Glutamatergic neuron (in vitro differentiated cells): Measurements from ENCODE around the gene MRPL53. TPM values are rescaled to one million over a fixed set of nuclear protein-coding genes. Genes with fewer than 3 reads are reported as not detected.

Source experiments
- DNase-seq: peaks from one replicate; pipeline ENCODE4 v3.0.0; 2022
- H3K27ac Mint-ChIP-seq: one replicate; pipeline ENCODE4 v1.8.0; 2020; ENCODE audit warnings: mild to moderate bottlenecking, mixed read lengths, inconsistent platforms; ENCODE audit not compliant: unreplicated experiment
- H3K27me3 Mint-ChIP-seq: one replicate; pipeline ENCODE4 v1.8.0; 2020; ENCODE audit warnings: mild to moderate bottlenecking, moderate library complexity, mixed read lengths, inconsistent platforms; ENCODE audit not compliant: unreplicated experiment
- H3K36me3 Mint-ChIP-seq: one replicate; pipeline ENCODE4 v1.8.0; 2020; ENCODE audit warnings: mild to moderate bottlenecking, mixed read lengths, inconsistent platforms; ENCODE audit not compliant: unreplicated experiment
- H3K4me1 Mint-ChIP-seq: one replicate; pipeline ENCODE4 v1.8.0; 2020; ENCODE audit warnings: mild to moderate bottlenecking, low read depth, mixed read lengths, inconsistent platforms; ENCODE audit not compliant: unreplicated experiment
- H3K4me3 Mint-ChIP-seq: one replicate; pipeline ENCODE4 v1.8.0; 2020; ENCODE audit warnings: mild to moderate bottlenecking, mixed read lengths, inconsistent platforms; ENCODE audit not compliant: unreplicated experiment
- H3K9me3 Mint-ChIP-seq: one replicate; pipeline ENCODE4 v1.8.0; 2020; ENCODE audit warnings: mild to moderate bottlenecking, moderate library complexity, mixed read lengths, inconsistent platforms; ENCODE audit not compliant: unreplicated experiment
- CTCF ChIP-seq: fragments of 200-600 bp; sonication (generic); IDR thresholded peaks from one replicate; pipeline ENCODE4 v1.5.0; 2021; ENCODE audit not compliant: partially characterized antibody, unreplicated experiment
- total RNA-seq: library from RNA; stranded (reverse); fragmentation: NEBNext Ultra II Directional; extraction: Animal tissue kit (Norgen Biotek cat#: 25700); gene quantifications from one replicate; pipeline ENCODE4 v1.2.1, GENCODE V29; 2021; ENCODE audit not compliant: unreplicated experiment

Gene MRPL53
- total RNA-seq, 1 donor from 2014 or later = 63.9 TPM

DNA sequence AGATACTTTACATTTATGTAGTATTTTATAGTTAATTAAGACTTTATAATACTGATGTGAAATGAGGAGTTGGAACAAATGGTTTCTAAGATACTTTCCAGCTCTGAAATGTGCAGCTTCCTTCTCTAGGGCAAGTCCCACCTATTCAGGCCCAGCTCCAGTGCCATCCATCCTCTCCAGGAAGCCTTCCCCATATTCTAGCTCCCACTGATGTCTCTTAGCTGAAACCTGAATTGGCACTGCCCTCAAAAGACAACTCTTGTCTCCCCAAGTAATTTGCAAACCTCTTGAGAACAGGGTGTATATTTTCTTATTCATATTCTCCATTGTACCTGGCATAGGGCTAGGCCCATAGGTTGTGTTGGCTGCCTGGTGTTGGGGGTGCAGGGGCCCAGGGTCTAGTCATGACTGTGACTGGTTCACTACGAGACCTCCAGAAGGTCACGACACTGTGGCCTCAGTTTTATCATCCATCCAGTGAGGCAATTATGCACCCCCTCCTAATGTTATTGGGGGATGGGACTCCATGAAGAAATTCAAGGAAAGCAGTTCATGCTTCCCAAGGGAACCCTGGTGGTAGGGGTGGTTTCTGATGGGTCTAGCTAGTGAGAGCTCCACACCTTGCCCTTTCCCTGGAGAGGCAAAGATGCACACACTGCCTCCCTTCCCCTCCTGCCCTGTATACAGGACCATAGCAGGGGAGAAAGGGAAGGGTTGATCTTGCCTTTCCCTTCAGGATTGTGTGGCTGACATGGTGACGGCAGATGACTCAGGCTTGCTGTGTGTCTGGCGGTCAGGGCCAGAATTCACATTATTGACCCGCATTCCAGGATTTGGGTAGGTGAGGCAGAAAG is 48.1 kb downstream of the MRPL53 start:
- no peak for TF ChIP-seq CTCF
- peak overlapping the region; percentile 79 for H3K27ac Mint-ChIP-seq
- peaks cover 8% of the 10 kb centered on the region for H3K27me3 Mint-ChIP-seq
- DNase-seq = no peak
- H3K4me3 Mint-ChIP-seq = no peak overlapping the region
- H3K4me1 Mint-ChIP-seq = peaks cover 3% of the 10 kb centered on the region
- H3K9me3 Mint-ChIP-seq = peaks cover 14% of the 10 kb centered on the region
- H3K36me3 Mint-ChIP-seq = no peaks in the 10 kb centered on the region

DNA sequence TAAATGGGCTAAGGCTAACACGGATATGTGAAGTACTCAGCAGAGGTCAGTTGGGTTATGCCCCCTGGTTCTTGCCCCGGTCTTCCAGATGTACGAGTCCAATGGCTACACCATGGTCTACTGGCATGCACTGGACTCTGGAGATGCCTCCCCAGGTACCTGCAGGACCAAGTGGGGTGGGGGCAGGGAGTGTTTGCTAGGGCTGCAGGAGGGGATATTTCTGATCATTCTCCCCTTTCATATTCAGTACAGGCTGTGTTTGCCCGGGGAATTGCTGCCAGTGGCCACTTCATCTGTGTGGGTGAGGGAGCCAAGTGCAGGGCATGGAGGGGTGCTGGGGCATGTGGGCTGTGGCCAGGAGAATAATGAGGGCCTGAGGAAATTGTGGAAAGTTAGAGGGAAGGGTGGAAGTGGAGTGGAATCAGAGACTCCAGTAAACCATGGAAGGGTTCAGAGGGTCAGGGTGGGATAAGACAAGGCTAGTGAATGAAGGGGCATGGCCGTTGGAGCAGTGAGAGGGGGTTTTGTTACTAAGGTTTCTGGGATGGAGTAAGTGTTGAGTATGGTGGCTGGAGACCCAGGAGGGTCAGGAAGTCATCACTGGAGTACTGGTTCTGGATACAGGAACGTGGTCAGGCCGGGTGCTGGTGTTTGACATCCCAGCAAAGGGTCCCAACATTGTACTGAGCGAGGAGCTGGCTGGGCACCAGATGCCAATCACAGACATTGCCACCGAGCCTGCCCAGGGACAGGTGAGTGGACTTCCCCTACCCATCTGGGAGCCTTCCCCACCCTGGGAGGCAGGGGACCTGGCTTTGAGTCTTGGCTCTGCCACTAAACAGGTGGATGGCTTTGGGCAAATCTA is 49.0 kb downstream of the MRPL53 start:
- TF ChIP-seq CTCF = no peak
- peak overlapping the region; percentile 9 for H3K27ac Mint-ChIP-seq

More for the DNA sequence above, 49.0 kb downstream of the MRPL53 start:
- peaks cover 14% of the 10 kb centered on the region for H3K9me3 Mint-ChIP-seq
- peaks cover 8% of the 10 kb centered on the region for H3K27me3 Mint-ChIP-seq
- H3K4me3 Mint-ChIP-seq = peak overlapping the region; percentile 100
- H3K4me1 Mint-ChIP-seq = peaks cover 3% of the 10 kb centered on the region
- no peaks in the 10 kb centered on the region for H3K36me3 Mint-ChIP-seq
- DNase-seq = no peak

Other genes starting within 250 kb of the MRPL53 start
- 8.2 TPM for gene SLC4A5, start 129.3 kb downstream of the MRPL53 start, total RNA-seq
- gene DCTN1, start 92.4 kb downstream of the MRPL53 start, total RNA-seq = 832 TPM
- gene C2orf81, start 51.1 kb downstream of the MRPL53 start, total RNA-seq = 3.7 TPM
- 29.5 TPM for gene WDR54, start 51.0 kb downstream of the MRPL53 start, total RNA-seq
- 88.7 TPM for gene RTKN, start 30.7 kb downstream of the MRPL53 start, total RNA-seq
- gene INO80B, start 17.6 kb downstream of the MRPL53 start, total RNA-seq = 18.5 TPM
- 109 TPM for gene WBP1, start 14.2 kb downstream of the MRPL53 start, total RNA-seq
- 50.9 TPM for gene MOGS, start 7.3 kb downstream of the MRPL53 start, total RNA-seq
- 28.0 TPM for gene CCDC142, start 10.3 kb upstream of the MRPL53 start, total RNA-seq
- 23.8 TPM for gene TTC31, start 10.4 kb upstream of the MRPL53 start, total RNA-seq
- gene LBX2, start 26.9 kb upstream of the MRPL53 start, total RNA-seq = 0.96 TPM
- 32.3 TPM for gene PCGF1, start 35.0 kb upstream of the MRPL53 start, total RNA-seq
- gene TLX2, start 41.8 kb upstream of the MRPL53 start, total RNA-seq = 21.2 TPM
- 0.91 TPM for gene DQX1, start 53.6 kb upstream of the MRPL53 start, total RNA-seq
- 99.5 TPM for gene AUP1, start 57.0 kb upstream of the MRPL53 start, total RNA-seq
- 46.7 TPM for gene HTRA2, start 57.3 kb upstream of the MRPL53 start, total RNA-seq
- 64.2 TPM for gene LOXL3, start 81.3 kb upstream of the MRPL53 start, total RNA-seq
- gene DOK1, start 82.0 kb upstream of the MRPL53 start, total RNA-seq = 14.0 TPM
- gene M1AP, start 175.7 kb upstream of the MRPL53 start, total RNA-seq = 0.81 TPM
- gene SEMA4F, start 181.6 kb upstream of the MRPL53 start, total RNA-seq = 28.5 TPM